D721Med (cell line): ENCODE data around the gene PMVK.

Experiments used
- DNase-seq: peaks from one replicate; pipeline ENCODE4 v3.0.0; 2011; ENCODE audit warnings: low spot score; ENCODE audit not compliant: insufficient read length
- FAIRE-seq: peaks from 2 replicates; lab custom pipeline; 2011; peaks lifted over from hg19 to GRCh38; lab: Jason Lieb, UNC
- CTCF ChIP-seq: IDR thresholded peaks from 2 replicates; pipeline ENCODE4 v1.5.1; 2012; ENCODE audit warnings: mild to moderate bottlenecking, control low read depth; ENCODE audit not compliant: insufficient read depth; ENCODE audit errors: missing control alignments

Gene PMVK

GRCh38 chr1:154954541-154954940 is 18.0 kb upstream of the PMVK start:
- DNase-seq (no peak), FAIRE-seq (no peak)
- no peak for TF ChIP-seq CTCF

- FAIRE-seq, result no peak
- TF ChIP-seq CTCF, result no peak
- no peak for DNase-seq
Measured at GRCh38 chr1:154953611-154954038, 17.1 kb upstream of the PMVK start.

GRCh38 chr1:154952664-154953063 is 16.1 kb upstream of the PMVK start:
- no peak for TF ChIP-seq CTCF
- FAIRE-seq (no peak), DNase-seq (no peak)

GRCh38 chr1:154951901-154952657 is 15.6 kb upstream of the PMVK start:
- DNase-seq (no peak), FAIRE-seq (no peak)
- no peak for TF ChIP-seq CTCF

GRCh38 chr1:154948079-154948478 is 11.6 kb upstream of the PMVK start:
- TF ChIP-seq CTCF, result no peak
- DNase-seq (no peak), FAIRE-seq (no peak)

GRCh38 chr1:154945962-154946850 is 9.7 kb upstream of the PMVK start:
- no peak for FAIRE-seq
- no peak for TF ChIP-seq CTCF

More at GRCh38 chr1:154945962-154946850, 9.7 kb upstream of the PMVK start:
- DNase-seq, result no peak
